ENCODE data around the gene ST6GALNAC5. TPM values are rescaled to one million over a fixed set of nuclear protein-coding genes. Genes with fewer than 3 reads are reported as not detected.

ST6GALNAC5 gene
- total RNA-seq, 4 donors from 2014 or later: 0.16 TPM; not detected in 3

- in situ Hi-C loops (cut with MboI; ENCODE audit: low sequenced_read_pairs in 4 of 4): no loop called here
- intact Hi-C loops (cut with DNase I; ENCODE audit: low total_unique reads): no loop called here
- TF ChIP-seq CTCF (IDR thresholded peaks at IDR 0.05 in 4 of 5, conservative IDR thresholded peaks at IDR 0.05 in 1 of 5) (no peak), POLR2A (IDR thresholded peaks at IDR 0.05) (no peak)
- no peaks in the 10 kb centered on the region for H3K4me1 ChIP-seq
- DNase-seq (no peak), ATAC-seq (no peak)
- H3K27me3 ChIP-seq: no peaks in the 10 kb centered on the region
- H3K9me3 ChIP-seq: no peaks in the 10 kb centered on the region
- no peaks in the 10 kb centered on the region for H3K36me3 ChIP-seq
- H3K4me3 ChIP-seq: no peak overlapping the region
- H3K27ac ChIP-seq: no peak overlapping the region
Measured at GRCh38 chr1:76950306-76950705, 83.0 kb downstream of the ST6GALNAC5 start.

- DNase-seq: no peak
- in situ Hi-C loops (cut with MboI; ENCODE audit: low sequenced_read_pairs in 4 of 4) (no loop called here), intact Hi-C loops (cut with DNase I; ENCODE audit: low total_unique reads) (no loop called here)
- no peak for ATAC-seq
- H3K27me3 ChIP-seq: no peaks in the 10 kb centered on the region
- no peak overlapping the region for H3K27ac ChIP-seq
- no peaks in the 10 kb centered on the region for H3K36me3 ChIP-seq
- H3K4me1 ChIP-seq: no peaks in the 10 kb centered on the region
- TF ChIP-seq POLR2A (IDR thresholded peaks at IDR 0.05): no peak
- no peak for TF ChIP-seq CTCF (IDR thresholded peaks at IDR 0.05 in 4 of 5, conservative IDR thresholded peaks at IDR 0.05 in 1 of 5)
- H3K9me3 ChIP-seq: no peaks in the 10 kb centered on the region
- no peak overlapping the region for H3K4me3 ChIP-seq
Measured at GRCh38 chr1:76951153-76951552, 83.9 kb downstream of the ST6GALNAC5 start.

GRCh38 chr1:76955652-76956051 is 88.4 kb downstream of the ST6GALNAC5 start:
- in situ Hi-C loops (cut with MboI; ENCODE audit: low sequenced_read_pairs in 4 of 4) (no loop called here), intact Hi-C loops (cut with DNase I; ENCODE audit: low total_unique reads) (no loop called here)
- no peak for TF ChIP-seq CTCF (IDR thresholded peaks at IDR 0.05 in 4 of 5, conservative IDR thresholded peaks at IDR 0.05 in 1 of 5)
- no peak for TF ChIP-seq POLR2A (IDR thresholded peaks at IDR 0.05)
- ATAC-seq: no peak
- Histone ChIP-seq H3K9me3 (no peaks in the 10 kb centered on the region), H3K4me1 (no peaks in the 10 kb centered on the region), H3K4me3 (no peak overlapping the region), H3K36me3 (no peaks in the 10 kb centered on the region), H3K27ac (no peak overlapping the region), H3K27me3 (no peaks in the 10 kb centered on the region)
- DNase-seq: no peak

- H3K27ac ChIP-seq: no peak overlapping the region
- ATAC-seq: no peak
- H3K27me3 ChIP-seq: no peaks in the 10 kb centered on the region
- no peak for TF ChIP-seq POLR2A (IDR thresholded peaks at IDR 0.05)
- no peak for TF ChIP-seq CTCF (IDR thresholded peaks at IDR 0.05 in 4 of 5, conservative IDR thresholded peaks at IDR 0.05 in 1 of 5)
- in situ Hi-C loops (cut with MboI; ENCODE audit: low sequenced_read_pairs in 4 of 4): no loop called here
- no peaks in the 10 kb centered on the region for H3K9me3 ChIP-seq
- no peak overlapping the region for H3K4me3 ChIP-seq
- H3K36me3 ChIP-seq: no peaks in the 10 kb centered on the region
- H3K4me1 ChIP-seq: no peaks in the 10 kb centered on the region
- intact Hi-C loops (cut with DNase I; ENCODE audit: low total_unique reads): no loop called here
- DNase-seq: no peak
Measured at GRCh38 chr1:76957961-76958360, 90.7 kb downstream of the ST6GALNAC5 start.

GRCh38 chr1:76958828-76959227 is 91.5 kb downstream of the ST6GALNAC5 start:
- Histone ChIP-seq H3K9me3 (no peaks in the 10 kb centered on the region), H3K36me3 (no peaks in the 10 kb centered on the region), H3K27me3 (no peaks in the 10 kb centered on the region), H3K27ac (no peak overlapping the region), H3K4me1 (no peaks in the 10 kb centered on the region), H3K4me3 (no peak overlapping the region)
- in situ Hi-C loops (cut with MboI; ENCODE audit: low sequenced_read_pairs in 4 of 4) (no loop called here), intact Hi-C loops (cut with DNase I; ENCODE audit: low total_unique reads) (no loop called here)
- ATAC-seq: no peak
- TF ChIP-seq POLR2A (IDR thresholded peaks at IDR 0.05) (no peak), CTCF (IDR thresholded peaks at IDR 0.05 in 4 of 5, conservative IDR thresholded peaks at IDR 0.05 in 1 of 5) (no peak)
- DNase-seq: no peak

All from gastrocnemius medialis (tissue), 4 donors.